Astrocyte of the cerebellum (primary cell): ENCODE measurements around the gene KLK15.

ENCODE experiments used
- DNase-seq: peaks from one replicate; pipeline ENCODE4 v3.0.0-alpha.2; 2011; ENCODE audit warnings: low read depth
- H3K4me3 ChIP-seq: 2 replicates; pipeline ENCODE4 v1.5.1; 2011; ENCODE audit warnings: mild to moderate bottlenecking, low read depth, low read length, moderate library complexity
- in situ Hi-C: cut with HindIII; loops from 2 replicates; pipeline ENCODE4 v1.10.0; 2017; ENCODE audit warnings: low sequenced_read_pairs
- TF ChIP-seq, protein P1 (sequence below): IDR thresholded peaks from 2 replicates; pipeline ENCODE4 v1.5.1; 2012; ENCODE audit warnings: low read length, low read depth, moderate library complexity, mild to moderate bottlenecking; ENCODE audit errors: missing control alignments

Gene KLK15, protein sequence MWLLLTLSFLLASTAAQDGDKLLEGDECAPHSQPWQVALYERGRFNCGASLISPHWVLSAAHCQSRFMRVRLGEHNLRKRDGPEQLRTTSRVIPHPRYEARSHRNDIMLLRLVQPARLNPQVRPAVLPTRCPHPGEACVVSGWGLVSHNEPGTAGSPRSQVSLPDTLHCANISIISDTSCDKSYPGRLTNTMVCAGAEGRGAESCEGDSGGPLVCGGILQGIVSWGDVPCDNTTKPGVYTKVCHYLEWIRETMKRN

DNA sequence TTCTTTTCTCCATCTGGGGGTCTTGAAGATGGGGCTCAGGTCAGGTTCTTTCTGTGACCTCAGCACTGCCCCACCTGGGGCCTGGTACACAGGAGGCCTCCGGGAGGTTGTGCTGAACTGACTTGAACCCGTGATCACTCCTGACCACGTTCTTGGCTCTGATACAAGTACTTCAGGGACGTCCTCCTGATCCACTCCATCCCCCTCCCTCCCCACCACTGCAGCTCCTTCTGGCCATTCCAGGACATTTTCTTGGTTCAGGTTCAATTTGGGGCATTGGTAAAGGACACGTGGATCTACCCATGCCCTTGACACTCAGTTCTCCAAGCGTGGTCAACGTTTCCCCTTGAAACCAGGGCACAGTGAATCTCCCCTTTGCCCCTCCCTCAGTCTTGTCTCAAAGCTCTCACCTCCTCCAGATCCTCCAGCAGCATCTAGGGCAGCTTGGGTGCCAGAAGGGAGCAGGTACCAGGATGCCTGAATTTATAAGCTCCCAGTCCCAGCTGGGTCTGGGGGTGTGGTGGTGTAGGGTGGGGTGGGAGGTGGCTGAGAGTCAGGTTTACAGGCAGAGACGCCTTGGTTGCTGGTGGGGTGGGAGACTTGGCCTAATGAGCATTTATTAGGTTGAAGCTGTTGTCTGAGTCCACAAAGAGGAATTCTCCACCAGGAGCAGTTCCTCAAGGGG, at the start of gene KLK15:
Gene KLK15, minus strand, starts transcription at position 458 of the 685 bp plus-strand sequence. CDS start 2,082 bp downstream, outside the sequence.
- TF ChIP-seq, protein P1, sequence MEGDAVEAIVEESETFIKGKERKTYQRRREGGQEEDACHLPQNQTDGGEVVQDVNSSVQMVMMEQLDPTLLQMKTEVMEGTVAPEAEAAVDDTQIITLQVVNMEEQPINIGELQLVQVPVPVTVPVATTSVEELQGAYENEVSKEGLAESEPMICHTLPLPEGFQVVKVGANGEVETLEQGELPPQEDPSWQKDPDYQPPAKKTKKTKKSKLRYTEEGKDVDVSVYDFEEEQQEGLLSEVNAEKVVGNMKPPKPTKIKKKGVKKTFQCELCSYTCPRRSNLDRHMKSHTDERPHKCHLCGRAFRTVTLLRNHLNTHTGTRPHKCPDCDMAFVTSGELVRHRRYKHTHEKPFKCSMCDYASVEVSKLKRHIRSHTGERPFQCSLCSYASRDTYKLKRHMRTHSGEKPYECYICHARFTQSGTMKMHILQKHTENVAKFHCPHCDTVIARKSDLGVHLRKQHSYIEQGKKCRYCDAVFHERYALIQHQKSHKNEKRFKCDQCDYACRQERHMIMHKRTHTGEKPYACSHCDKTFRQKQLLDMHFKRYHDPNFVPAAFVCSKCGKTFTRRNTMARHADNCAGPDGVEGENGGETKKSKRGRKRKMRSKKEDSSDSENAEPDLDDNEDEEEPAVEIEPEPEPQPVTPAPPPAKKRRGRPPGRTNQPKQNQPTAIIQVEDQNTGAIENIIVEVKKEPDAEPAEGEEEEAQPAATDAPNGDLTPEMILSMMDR: no peak
- DNase-seq: no peak
- no peak within 1 kb of the TSS for H3K4me3 ChIP-seq
- in situ Hi-C loops: no loop called here

DNA sequence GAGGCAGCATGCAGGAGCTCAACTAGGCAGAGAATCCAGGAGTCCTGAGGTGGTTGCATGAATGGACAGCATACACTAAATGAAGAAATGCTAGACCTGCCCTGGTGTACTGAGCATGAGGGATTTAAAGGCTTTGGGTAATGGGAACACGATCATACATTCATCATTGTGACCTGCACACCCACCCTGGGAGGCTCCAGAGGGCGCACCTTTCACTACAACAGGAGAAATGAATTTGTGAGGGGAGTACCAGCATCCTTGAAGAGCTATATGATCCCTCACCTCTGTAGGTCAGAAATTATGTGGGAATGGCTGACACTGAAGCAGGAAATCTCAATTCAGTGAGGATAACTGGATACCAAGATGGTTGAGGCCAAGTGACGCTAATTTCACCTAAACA, 48.8 kb upstream of the KLK15 start:
- TF ChIP-seq, protein P1: no peak
- in situ Hi-C loops: no loop called here
- DNase-seq: no peak

DNA sequence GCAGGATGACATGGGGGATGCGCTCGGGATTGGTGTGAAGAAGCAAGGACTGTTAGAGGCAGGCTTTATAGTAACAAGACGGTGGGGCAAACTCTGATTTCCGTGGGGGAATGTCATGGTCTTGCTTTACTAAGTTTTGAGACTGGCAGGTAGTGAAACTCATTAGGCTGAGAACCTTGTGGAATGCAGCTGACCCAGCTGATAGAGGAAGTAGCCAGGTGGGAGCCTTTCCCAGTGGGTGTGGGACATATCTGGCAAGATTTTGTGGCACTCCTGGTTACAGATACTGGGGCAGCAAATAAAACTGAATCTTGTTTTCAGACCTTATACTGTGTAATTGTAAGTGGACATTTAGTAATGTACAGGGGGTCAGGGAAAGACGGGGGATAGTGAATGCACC, 46.9 kb upstream of the KLK15 start:
- in situ Hi-C loops: no loop called here
- no peak for DNase-seq
- TF ChIP-seq, protein P1: no peak
- H3K4me3 ChIP-seq: no peak overlapping the region

More for the DNA sequence above, 48.8 kb upstream of the KLK15 start:
- H3K4me3 ChIP-seq: no peak overlapping the region

DNA sequence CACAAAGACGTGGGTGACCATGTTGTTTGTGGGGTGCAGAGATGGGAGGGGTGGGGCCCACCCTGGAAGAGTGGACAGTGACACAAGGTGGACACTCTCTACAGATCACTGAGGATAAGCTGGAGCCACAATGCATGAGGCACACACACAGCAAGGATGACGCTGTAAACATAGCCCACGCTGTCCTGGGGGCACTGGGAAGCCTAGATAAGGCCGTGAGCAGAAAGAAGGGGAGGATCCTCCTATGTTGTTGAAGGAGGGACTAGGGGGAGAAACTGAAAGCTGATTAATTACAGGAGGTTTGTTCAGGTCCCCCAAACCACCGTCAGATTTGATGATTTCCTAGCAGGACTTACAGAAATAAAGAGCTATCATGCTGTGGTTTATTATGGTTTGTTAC, 45.5 kb upstream of the KLK15 start:
- in situ Hi-C loops: no loop called here
- DNase-seq: no peak
- TF ChIP-seq, protein P1: no peak
- H3K4me3 ChIP-seq: no peak overlapping the region

DNA sequence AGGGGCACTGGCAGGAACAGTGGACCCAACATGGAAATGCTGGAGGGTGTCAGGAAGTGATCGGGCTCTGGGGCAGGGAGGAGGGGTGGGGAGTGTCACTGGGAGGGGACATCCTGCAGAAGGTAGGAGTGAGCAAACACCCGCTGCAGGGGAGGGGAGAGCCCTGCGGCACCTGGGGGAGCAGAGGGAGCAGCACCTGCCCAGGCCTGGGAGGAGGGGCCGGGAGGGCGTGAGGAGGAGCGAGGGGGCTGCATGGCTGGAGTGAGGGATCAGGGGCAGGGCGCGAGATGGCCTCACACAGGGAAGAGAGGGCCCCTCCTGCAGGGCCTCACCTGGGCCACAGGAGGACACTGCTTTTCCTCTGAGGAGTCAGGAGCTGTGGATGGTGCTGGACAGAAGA, 44.0 kb upstream of the KLK15 start:
- TF ChIP-seq, protein P1: no peak
- no peak overlapping the region for H3K4me3 ChIP-seq
- no peak for DNase-seq
- in situ Hi-C loops: no loop called here

DNA sequence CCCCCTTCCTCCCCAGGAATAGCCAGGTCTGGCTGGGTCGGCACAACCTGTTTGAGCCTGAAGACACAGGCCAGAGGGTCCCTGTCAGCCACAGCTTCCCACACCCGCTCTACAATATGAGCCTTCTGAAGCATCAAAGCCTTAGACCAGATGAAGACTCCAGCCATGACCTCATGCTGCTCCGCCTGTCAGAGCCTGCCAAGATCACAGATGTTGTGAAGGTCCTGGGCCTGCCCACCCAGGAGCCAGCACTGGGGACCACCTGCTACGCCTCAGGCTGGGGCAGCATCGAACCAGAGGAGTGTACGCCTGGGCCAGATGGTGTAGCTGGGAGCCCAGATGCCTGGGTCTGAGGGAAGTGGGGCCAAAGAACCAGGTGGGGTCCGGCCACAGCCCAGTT, 43.1 kb upstream of the KLK15 start:
- in situ Hi-C loops: no loop called here
- TF ChIP-seq, protein P1: no peak
- DNase-seq: no peak
- no peak overlapping the region for H3K4me3 ChIP-seq
